Urinary bladder (tissue), 4 donors: ENCODE measurements around the gene SCT. TPM values are rescaled to one million over a fixed set of nuclear protein-coding genes. Genes with fewer than 3 reads are reported as not detected.
"Not testable (repeated sequence)": the region's sequence is repeated elsewhere in the genome, so short reads cannot be mapped to it uniquely, and the experiment has no call there.

Source experiments
- DNase-seq: peaks from one replicate; pipeline ENCODE4 v3.0.0-alpha.2; 2015; ENCODE audit errors: extremely low spot score
- H3K27ac ChIP-seq: one replicate; pipeline ENCODE4 v1.5.1; 2013; ENCODE audit warnings: low read depth, mild to moderate bottlenecking, moderate library complexity
- H3K36me3 ChIP-seq: one replicate; pipeline ENCODE4 v1.6.1; 2013; ENCODE audit warnings: mild to moderate bottlenecking, moderate library complexity; ENCODE audit not compliant: insufficient read depth
- H3K4me1 ChIP-seq: one replicate; pipeline ENCODE4 v1.6.1; 2013; ENCODE audit warnings: mild to moderate bottlenecking, moderate library complexity; ENCODE audit not compliant: insufficient read depth
- H3K4me3 ChIP-seq: one replicate; pipeline ENCODE4 v1.5.1; 2013; ENCODE audit warnings: low read depth, low read length
- WGBS: extraction: QIAGEN DNeasy Blood & Tissue Kit; methylation state at CpG from one replicate; pipeline ENCODE4 v1.1.7; 2013; 5-methylcytosine and 5-hydroxymethylcytosine counted together
- polyA plus RNA-seq: library from polyadenylated mRNA; stranded (reverse); fragments of 200-250 nt; gene quantifications from one replicate; pipeline ENCODE4 v1.2.3, GENCODE V29; 2013
- total RNA-seq: library from RNA; depleted of rRNA; stranded (reverse); fragments of >200 nt; gene quantifications from one replicate; pipeline ENCODE4 v1.2.3, GENCODE V29; 2014
- donor health status: healthy with polysubstance abuse.
- donor health status: healthy.

The SCT gene
- total and polyA plus RNA-seq, 2 donors, result not detected

- WGBS, result 88% methylated on average over 30 of the region's 30 CpGs
- H3K4me3 ChIP-seq, result no peak overlapping the region
- no peak for DNase-seq
- peaks cover 2% of the 10 kb centered on the region for H3K36me3 ChIP-seq
- H3K4me1 ChIP-seq, result no peaks in the 10 kb centered on the region
- H3K27ac ChIP-seq, result no peak overlapping the region
Measured at GRCh38 chr11:655036-655726, 28.2 kb upstream of the SCT start.

GRCh38 chr11:654444-654843 is 27.5 kb upstream of the SCT start:
- H3K36me3 ChIP-seq, H3K4me3 ChIP-seq, H3K27ac ChIP-seq, DNase-seq, H3K4me1 ChIP-seq: not testable (repeated sequence)
- 92% methylated on average over 12 of the region's 12 CpGs for WGBS

- H3K36me3 ChIP-seq, result no peaks in the 10 kb centered on the region
- DNase-seq, result no peak
- H3K4me3 ChIP-seq, result no peak overlapping the region
- 93% methylated on average over 15 of the region's 15 CpGs for WGBS
- no peaks in the 10 kb centered on the region for H3K4me1 ChIP-seq
- no peak overlapping the region for H3K27ac ChIP-seq
Measured at GRCh38 chr11:653837-654236, 26.9 kb upstream of the SCT start.

GRCh38 chr11:653136-653535 is 26.2 kb upstream of the SCT start:
- not testable (repeated sequence) for H3K27ac ChIP-seq, H3K4me3 ChIP-seq, DNase-seq, H3K4me1 ChIP-seq, H3K36me3 ChIP-seq
- 93% methylated on average over 14 of the region's 14 CpGs for WGBS

GRCh38 chr11:650482-650881 is 23.5 kb upstream of the SCT start:
- 93% methylated on average over 10 of the region's 10 CpGs for WGBS
- Histone ChIP-seq H3K36me3 (no peaks in the 10 kb centered on the region), H3K27ac (no peak overlapping the region), H3K4me1 (no peaks in the 10 kb centered on the region), H3K4me3 (no peak overlapping the region)
- no peak for DNase-seq

GRCh38 chr11:647672-648158 is 20.7 kb upstream of the SCT start:
- not testable (repeated sequence) for H3K4me1 ChIP-seq, H3K4me3 ChIP-seq, H3K36me3 ChIP-seq, H3K27ac ChIP-seq, DNase-seq
- 95% methylated on average over 10 of the region's 14 CpGs for WGBS

- no peak overlapping the region for H3K4me3 ChIP-seq
- 90% methylated on average over 14 of the region's 14 CpGs for WGBS
- no peak for DNase-seq
- no peak overlapping the region for H3K27ac ChIP-seq
- no peaks in the 10 kb centered on the region for H3K4me1 ChIP-seq
- no peaks in the 10 kb centered on the region for H3K36me3 ChIP-seq
Measured at GRCh38 chr11:646214-646613, 19.2 kb upstream of the SCT start.

- Histone ChIP-seq H3K4me1 (no peaks in the 10 kb centered on the region), H3K27ac (no peak overlapping the region), H3K4me3 (no peak overlapping the region), H3K36me3 (no peaks in the 10 kb centered on the region)
- DNase-seq, result no peak
- WGBS, result 87% methylated on average over 16 of the region's 16 CpGs
Measured at GRCh38 chr11:645536-645935, 18.6 kb upstream of the SCT start.

GRCh38 chr11:643849-644738 is 17.1 kb upstream of the SCT start:
- H3K4me1 ChIP-seq, result peaks cover 4% of the 10 kb centered on the region
- DNase-seq, result no peak
- H3K36me3 ChIP-seq, result no peaks in the 10 kb centered on the region
- H3K4me3 ChIP-seq, result no peak overlapping the region
- no peak overlapping the region for H3K27ac ChIP-seq
- 84% methylated on average over 50 of the region's 50 CpGs for WGBS

- 91% methylated on average over 9 of the region's 9 CpGs for WGBS
- H3K36me3 ChIP-seq, result no peaks in the 10 kb centered on the region
- DNase-seq, result no peak
- H3K4me3 ChIP-seq, result no peak overlapping the region
- H3K4me1 ChIP-seq, result peaks cover 4% of the 10 kb centered on the region
- H3K27ac ChIP-seq, result no peak overlapping the region
Measured at GRCh38 chr11:643366-643765, 16.4 kb upstream of the SCT start.

- no peaks in the 10 kb centered on the region for H3K36me3 ChIP-seq
- peaks cover 4% of the 10 kb centered on the region for H3K4me1 ChIP-seq
- WGBS, result 92% methylated on average over 19 of the region's 19 CpGs
- no peak for DNase-seq
- H3K4me3 ChIP-seq, result no peak overlapping the region
- no peak overlapping the region for H3K27ac ChIP-seq
Measured at GRCh38 chr11:641806-642370, 14.9 kb upstream of the SCT start.

GRCh38 chr11:640021-640706 is 13.2 kb upstream of the SCT start:
- 35% methylated on average over 69 of the region's 69 CpGs for WGBS
- no peaks in the 10 kb centered on the region for H3K36me3 ChIP-seq
- no peak overlapping the region for H3K4me3 ChIP-seq
- peaks cover 4% of the 10 kb centered on the region for H3K4me1 ChIP-seq
- H3K27ac ChIP-seq, result no peak overlapping the region
- no peak for DNase-seq

- 8% methylated on average over 80 of the region's 80 CpGs for WGBS
- no peak for DNase-seq
- H3K4me3 ChIP-seq, result no peak overlapping the region
- no peak overlapping the region for H3K27ac ChIP-seq
- H3K36me3 ChIP-seq, result no peaks in the 10 kb centered on the region
- peaks cover 4% of the 10 kb centered on the region for H3K4me1 ChIP-seq
Measured at GRCh38 chr11:639332-639955, 12.5 kb upstream of the SCT start.
